Dendritic cell treated with granulocyte-macrophage colony-stimulating factor and Interleukin-4, amounts not matched to agents 40 ng/mL and 50 ng/mL, for 4 days (primary cell): ENCODE data around the gene ABCA3.

Source experiments
- H3K27ac Mint-ChIP-seq: one replicate; pipeline ENCODE4 v1.8.0; 2022; ENCODE audit warnings: mild to moderate bottlenecking, mixed read lengths
- H3K27me3 Mint-ChIP-seq: one replicate; pipeline ENCODE4 v1.8.0; 2022; ENCODE audit warnings: mild to moderate bottlenecking, mixed read lengths
- H3K36me3 Mint-ChIP-seq: one replicate; pipeline ENCODE4 v1.8.0; 2022; ENCODE audit warnings: low read depth, mixed read lengths
- H3K4me1 Mint-ChIP-seq: one replicate; pipeline ENCODE4 v1.8.0; 2022; ENCODE audit warnings: low read depth, mixed read lengths
- H3K4me3 Mint-ChIP-seq: one replicate; pipeline ENCODE4 v1.8.0; 2022; ENCODE audit warnings: mild to moderate bottlenecking, moderate library complexity, mixed read lengths
- H3K9me3 Mint-ChIP-seq: one replicate; pipeline ENCODE4 v1.8.0; 2022; ENCODE audit warnings: mixed read lengths
- intact Hi-C: fragments of 100-400 bp; cut with micrococcal nuclease; formaldehyde crosslinking; loops from one replicate; pipeline ENCODE4 v1.15.0; 2022

ABCA3 gene

GRCh38 chr16:2366660-2367309 is 26.3 kb upstream of the ABCA3 start:
- no peaks in the 10 kb centered on the region for H3K36me3 Mint-ChIP-seq
- intact Hi-C loops = no loop called here
- no peak overlapping the region for H3K4me3 Mint-ChIP-seq
- no peaks in the 10 kb centered on the region for H3K4me1 Mint-ChIP-seq
- no peak overlapping the region for H3K27ac Mint-ChIP-seq
- peaks cover 29% of the 10 kb centered on the region for H3K27me3 Mint-ChIP-seq
- no peaks in the 10 kb centered on the region for H3K9me3 Mint-ChIP-seq

GRCh38 chr16:2365397-2366294 is 25.1 kb upstream of the ABCA3 start:
- intact Hi-C loops = no loop called here
- Mint-ChIP-seq H3K36me3 (no peaks in the 10 kb centered on the region), H3K27ac (no peak overlapping the region), H3K27me3 (peaks cover 34% of the 10 kb centered on the region), H3K4me1 (no peaks in the 10 kb centered on the region), H3K4me3 (no peak overlapping the region), H3K9me3 (no peaks in the 10 kb centered on the region)

- Mint-ChIP-seq H3K27me3 (peaks cover 39% of the 10 kb centered on the region), H3K36me3 (no peaks in the 10 kb centered on the region), H3K9me3 (no peaks in the 10 kb centered on the region), H3K4me3 (no peak overlapping the region), H3K27ac (no peak overlapping the region), H3K4me1 (no peaks in the 10 kb centered on the region)
- intact Hi-C loops = no loop called here
These were observed 24.2 kb upstream of the ABCA3 start for GRCh38 chr16:2364638-2365210.

- Mint-ChIP-seq H3K4me3 (no peak overlapping the region), H3K36me3 (no peaks in the 10 kb centered on the region), H3K27me3 (peaks cover 37% of the 10 kb centered on the region), H3K4me1 (peaks cover 7% of the 10 kb centered on the region), H3K9me3 (no peaks in the 10 kb centered on the region), H3K27ac (no peak overlapping the region)
- intact Hi-C loops = no loop called here
These were observed 21.7 kb upstream of the ABCA3 start for GRCh38 chr16:2362218-2362617.

- Mint-ChIP-seq H3K9me3 (no peaks in the 10 kb centered on the region), H3K27ac (no peak overlapping the region), H3K4me1 (peaks cover 7% of the 10 kb centered on the region), H3K36me3 (no peaks in the 10 kb centered on the region), H3K27me3 (peaks cover 35% of the 10 kb centered on the region), H3K4me3 (no peak overlapping the region)
- intact Hi-C loops = no loop called here
These were observed 20.6 kb upstream of the ABCA3 start for GRCh38 chr16:2361129-2361528.

- intact Hi-C loops = no loop called here
- H3K4me3 Mint-ChIP-seq = no peak overlapping the region
- no peaks in the 10 kb centered on the region for H3K36me3 Mint-ChIP-seq
- H3K27me3 Mint-ChIP-seq = peaks cover 39% of the 10 kb centered on the region
- H3K27ac Mint-ChIP-seq = no peak overlapping the region
- H3K4me1 Mint-ChIP-seq = peaks cover 7% of the 10 kb centered on the region
- H3K9me3 Mint-ChIP-seq = no peaks in the 10 kb centered on the region
These were observed 19.4 kb upstream of the ABCA3 start for GRCh38 chr16:2359919-2360318.

GRCh38 chr16:2358811-2359210 is 18.3 kb upstream of the ABCA3 start:
- H3K4me3 Mint-ChIP-seq = no peak overlapping the region
- peaks cover 36% of the 10 kb centered on the region for H3K27me3 Mint-ChIP-seq
- H3K9me3 Mint-ChIP-seq = no peaks in the 10 kb centered on the region

GRCh38 chr16:2357331-2357730 is 16.8 kb upstream of the ABCA3 start:
- H3K4me1 Mint-ChIP-seq = peaks cover 7% of the 10 kb centered on the region

More at GRCh38 chr16:2358811-2359210, 18.3 kb upstream of the ABCA3 start:
- no peaks in the 10 kb centered on the region for H3K36me3 Mint-ChIP-seq
- intact Hi-C loops = no loop called here
- no peak overlapping the region for H3K27ac Mint-ChIP-seq
- H3K4me1 Mint-ChIP-seq = peaks cover 7% of the 10 kb centered on the region

GRCh38 chr16:2350500-2350899 is 10.0 kb upstream of the ABCA3 start:
- H3K27ac Mint-ChIP-seq = no peak overlapping the region
- no peaks in the 10 kb centered on the region for H3K4me1 Mint-ChIP-seq
- H3K9me3 Mint-ChIP-seq = no peaks in the 10 kb centered on the region
- H3K36me3 Mint-ChIP-seq = no peaks in the 10 kb centered on the region
- H3K4me3 Mint-ChIP-seq = no peak overlapping the region
- intact Hi-C loops = no loop called here
- H3K27me3 Mint-ChIP-seq = peaks cover 46% of the 10 kb centered on the region

More at GRCh38 chr16:2357331-2357730, 16.8 kb upstream of the ABCA3 start:
- no peak overlapping the region for H3K27ac Mint-ChIP-seq
- no peaks in the 10 kb centered on the region for H3K36me3 Mint-ChIP-seq
- H3K4me3 Mint-ChIP-seq = no peak overlapping the region
- H3K27me3 Mint-ChIP-seq = peaks cover 40% of the 10 kb centered on the region
- intact Hi-C loops = no loop called here
- no peaks in the 10 kb centered on the region for H3K9me3 Mint-ChIP-seq

GRCh38 chr16:2343211-2343610 is 2.7 kb upstream of the ABCA3 start:
- Mint-ChIP-seq H3K4me3 (no peak overlapping the region), H3K27ac (no peak overlapping the region)
- intact Hi-C loops = loop anchor here (5.0 kb wide), 1 partner anchor 79 kb away; no protein-coding TSS in a partner anchor

GRCh38 chr16:2341456-2342447 is 1.2 kb upstream of the ABCA3 start:
- peaks cover 8% of the 10 kb centered on the region for H3K4me1 Mint-ChIP-seq
- intact Hi-C loops = loop anchor here (1.0 to 5.0 kb wide), 2 partner anchors 81 to 160 kb away; no protein-coding TSS in a partner anchor
- no peaks in the 10 kb centered on the region for H3K36me3 Mint-ChIP-seq
- no peaks in the 10 kb centered on the region for H3K9me3 Mint-ChIP-seq
- H3K4me3 Mint-ChIP-seq = no peak overlapping the region
- H3K27me3 Mint-ChIP-seq = peaks cover 65% of the 10 kb centered on the region
- no peak overlapping the region for H3K27ac Mint-ChIP-seq

More at GRCh38 chr16:2343211-2343610, 2.7 kb upstream of the ABCA3 start:
- no peaks in the 10 kb centered on the region for H3K36me3 Mint-ChIP-seq
- H3K9me3 Mint-ChIP-seq = no peaks in the 10 kb centered on the region
- H3K4me1 Mint-ChIP-seq = peaks cover 8% of the 10 kb centered on the region
- H3K27me3 Mint-ChIP-seq = peaks cover 62% of the 10 kb centered on the region

- intact Hi-C loops = loop anchor here (5.0 kb wide), 1 partner anchor 82 kb away; no protein-coding TSS in a partner anchor
- Mint-ChIP-seq H3K4me3 (peak overlapping the region; percentile 75), H3K9me3 (no peaks in the 10 kb centered on the region), H3K36me3 (no peaks in the 10 kb centered on the region), H3K4me1 (peaks cover 8% of the 10 kb centered on the region), H3K27ac (peak overlapping the region; percentile 18), H3K27me3 (peaks cover 61% of the 10 kb centered on the region)
These were observed 725 bp downstream of the ABCA3 start for GRCh38 chr16:2339521-2340484.
